Measurements from ENCODE around the gene DRAXIN. TPM values are rescaled to one million over a fixed set of nuclear protein-coding genes. Genes with fewer than 3 reads are reported as not detected.

The DRAXIN gene
- total RNA-seq, 1 experiment from 2014 or later, result 5.5 TPM

GRCh38 chr1:11693024-11693590, 1.6 kb downstream of the DRAXIN start:
- Histone ChIP-seq H3K27me3 (replicated peaks; ENCODE audit: insufficient read depth, low read depth, low read length, poor library complexity) (peaks cover 9% of the 10 kb centered on the region), H3K27ac (ENCODE audit: low read depth, low read length, poor library complexity, severe bottlenecking) (no peak overlapping the region)
- CTCF ChIA-PET, result no interaction called here

GRCh38 chr1:11693917-11694316, 2.4 kb downstream of the DRAXIN start:
- TF ChIP-seq CTCF (conservative IDR thresholded peaks at IDR 0.05; ENCODE audit: low read depth, low read length) (no peak), EZH2 (IDR thresholded peaks at IDR 0.05; ENCODE audit: borderline replicate concordance, low read depth, low read length, poor library complexity, severe bottlenecking) (no peak)
- Histone ChIP-seq H3K4me3 (ENCODE audit: low read depth, low read length, poor library complexity, severe bottlenecking) (no peak overlapping the region), H3K9me3 (ENCODE audit: low read depth, low read length, poor library complexity, severe bottlenecking) (no peaks in the 10 kb centered on the region), H3K36me3 (ENCODE audit: insufficient read depth, low read length, poor library complexity, severe bottlenecking) (no peaks in the 10 kb centered on the region), H3K27ac (ENCODE audit: low read depth, low read length, poor library complexity, severe bottlenecking) (no peak overlapping the region), H3K4me1 (ENCODE audit: insufficient read depth, low read length, poor library complexity, severe bottlenecking) (peaks cover 39% of the 10 kb centered on the region), H3K27me3 (replicated peaks; ENCODE audit: insufficient read depth, low read depth, low read length, poor library complexity) (peaks cover 9% of the 10 kb centered on the region)
- intact Hi-C loops (cut with micrococcal nuclease; ENCODE audit: unreplicated experiment), result no loop called here
- ChIA-PET POLR2A (ENCODE audit: low non-redundant PET) (no interaction called here), CTCF (interaction anchor here (0.6 kb wide), 1 partner anchor 30 kb away, joined by 3 read pairs; the partner anchor contains the start of gene FBXO6)
- BruUV-seq (replicated peaks), result no TSS peak
- DNase-seq (ENCODE audit: low spot score), result no peak

More at GRCh38 chr1:11693024-11693590, 1.6 kb downstream of the DRAXIN start:
- no peaks in the 10 kb centered on the region for H3K9me3 ChIP-seq (ENCODE audit: low read depth, low read length, poor library complexity, severe bottlenecking)
- H3K36me3 ChIP-seq (ENCODE audit: insufficient read depth, low read length, poor library complexity, severe bottlenecking), result no peaks in the 10 kb centered on the region
- intact Hi-C loops (cut with micrococcal nuclease; ENCODE audit: unreplicated experiment), result no loop called here
- peak; percentile 42 for DNase-seq (ENCODE audit: low spot score)
- POLR2A ChIA-PET (ENCODE audit: low non-redundant PET), result no interaction called here
- no peak overlapping the region for H3K4me3 ChIP-seq (ENCODE audit: low read depth, low read length, poor library complexity, severe bottlenecking)
- TF ChIP-seq EZH2 (IDR thresholded peaks at IDR 0.05; ENCODE audit: borderline replicate concordance, low read depth, low read length, poor library complexity, severe bottlenecking), result no peak
- no peak for TF ChIP-seq CTCF (conservative IDR thresholded peaks at IDR 0.05; ENCODE audit: low read depth, low read length)
- H3K4me1 ChIP-seq (ENCODE audit: insufficient read depth, low read length, poor library complexity, severe bottlenecking), result peaks cover 33% of the 10 kb centered on the region
- no TSS peak for BruUV-seq (replicated peaks)

- ChIA-PET POLR2A (ENCODE audit: low non-redundant PET) (no interaction called here), CTCF (interaction anchor here (0.5 kb wide), 1 partner anchor 30 kb away, joined by 5 read pairs; no protein-coding TSS in a partner anchor)
- intact Hi-C loops (cut with micrococcal nuclease; ENCODE audit: unreplicated experiment), result no loop called here
- Histone ChIP-seq H3K36me3 (ENCODE audit: insufficient read depth, low read length, poor library complexity, severe bottlenecking) (no peaks in the 10 kb centered on the region), H3K4me3 (ENCODE audit: low read depth, low read length, poor library complexity, severe bottlenecking) (no peak overlapping the region), H3K9me3 (ENCODE audit: low read depth, low read length, poor library complexity, severe bottlenecking) (no peaks in the 10 kb centered on the region), H3K27ac (ENCODE audit: low read depth, low read length, poor library complexity, severe bottlenecking) (no peak overlapping the region), H3K27me3 (replicated peaks; ENCODE audit: insufficient read depth, low read depth, low read length, poor library complexity) (peaks cover 9% of the 10 kb centered on the region), H3K4me1 (ENCODE audit: insufficient read depth, low read length, poor library complexity, severe bottlenecking) (peaks cover 30% of the 10 kb centered on the region)
- BruUV-seq (replicated peaks), result no TSS peak
- DNase-seq (ENCODE audit: low spot score), result no peak
- TF ChIP-seq CTCF (conservative IDR thresholded peaks at IDR 0.05; ENCODE audit: low read depth, low read length) (no peak), EZH2 (IDR thresholded peaks at IDR 0.05; ENCODE audit: borderline replicate concordance, low read depth, low read length, poor library complexity, severe bottlenecking) (no peak)
These were observed 4.4 kb downstream of the DRAXIN start for GRCh38 chr1:11695861-11696260.
